NCI-H345 treated with DMSO at 0.1 percent for 48 hours (cell line): ENCODE results near the gene BUD31.
"Not testable (repeated sequence)": the region's sequence is repeated elsewhere in the genome, so short reads cannot be mapped to it uniquely, and the experiment has no call there.

Experiments used
- DNase-seq: peaks from one replicate; lab custom pipeline; 2025; ENCODE audit not compliant: unreplicated experiment; lab: John Stamatoyannopoulos, UW

BUD31 gene

GRCh38 chr7:99380032-99380822 lies 28.5 kb upstream of the BUD31 start:
- DNase-seq = no peak

- DNase-seq = no peak
Observed at GRCh38 chr7:99380823-99381663, 27.7 kb upstream of the BUD31 start.

GRCh38 chr7:99381664-99382075 lies 27.1 kb upstream of the BUD31 start:
- DNase-seq = no peak

- DNase-seq = no peak
Observed at GRCh38 chr7:99383203-99383602, 25.6 kb upstream of the BUD31 start.

- DNase-seq = no peak
Observed at GRCh38 chr7:99383791-99384370, 24.9 kb upstream of the BUD31 start.

DNA sequence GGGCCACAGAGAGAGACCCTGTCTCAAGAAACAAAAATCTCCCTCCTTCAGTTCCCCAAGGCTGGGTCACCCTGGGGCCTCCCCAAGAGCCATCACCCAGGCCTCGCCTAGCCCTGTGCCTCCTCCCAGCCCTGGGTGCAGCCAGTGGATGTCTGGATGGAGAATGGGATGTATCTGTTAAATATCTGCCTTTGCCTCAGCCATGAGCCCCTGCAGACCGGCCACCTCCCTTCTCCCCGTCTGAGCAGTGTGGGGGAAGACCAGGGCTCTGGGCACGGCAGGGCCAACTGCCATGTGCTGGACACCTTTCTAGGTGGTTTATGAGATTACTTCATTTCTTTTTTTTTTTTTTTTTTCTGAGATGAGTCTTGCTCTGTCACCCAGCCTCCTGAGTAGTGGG lies 24.2 kb upstream of the BUD31 start:
- no peak for DNase-seq

DNA sequence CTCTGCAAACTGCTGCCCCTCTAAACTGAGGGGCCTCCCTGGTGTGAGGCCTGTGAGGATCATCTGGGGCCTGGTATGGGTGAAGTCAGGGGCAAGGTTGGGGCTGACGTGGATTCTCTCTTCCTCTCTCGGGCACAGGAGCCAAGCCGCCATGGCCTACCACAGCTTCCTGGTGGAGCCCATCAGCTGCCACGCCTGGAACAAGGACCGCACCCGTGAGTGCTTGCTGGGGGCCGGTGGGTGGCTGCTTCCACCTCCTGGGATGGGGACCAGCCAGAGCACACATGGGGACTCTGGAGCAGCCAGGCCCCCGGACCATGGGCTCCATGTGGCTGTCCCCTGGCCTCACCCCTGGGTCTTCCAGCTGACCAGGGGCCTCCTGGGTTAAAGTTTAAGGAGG lies 23.2 kb upstream of the BUD31 start:
- DNase-seq = no peak

GRCh38 chr7:99386584-99387238 lies 22.1 kb upstream of the BUD31 start:
- no peak for DNase-seq

DNA sequence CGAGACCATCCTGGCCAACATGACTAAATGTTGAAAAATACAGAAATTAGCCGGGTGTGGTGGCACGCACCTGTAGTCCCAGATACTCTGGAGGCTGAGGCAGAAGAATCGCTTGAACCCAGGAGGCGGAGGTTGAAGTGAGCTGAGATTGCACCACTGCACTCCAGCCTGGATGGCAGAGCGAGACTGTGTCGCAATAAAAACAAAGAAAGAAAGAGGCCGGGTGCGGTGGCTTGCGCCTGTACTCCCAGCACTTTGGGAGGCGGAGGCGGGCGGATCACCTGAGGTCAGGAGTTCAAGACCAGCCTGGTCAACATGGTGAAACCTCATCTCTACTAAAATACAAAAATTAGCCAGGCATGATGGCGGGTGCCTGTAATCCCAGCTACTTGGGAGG lies 21.5 kb upstream of the BUD31 start:
- not testable (repeated sequence) for DNase-seq

GRCh38 chr7:99387912-99388311 lies 20.9 kb upstream of the BUD31 start:
- DNase-seq = no peak

DNA sequence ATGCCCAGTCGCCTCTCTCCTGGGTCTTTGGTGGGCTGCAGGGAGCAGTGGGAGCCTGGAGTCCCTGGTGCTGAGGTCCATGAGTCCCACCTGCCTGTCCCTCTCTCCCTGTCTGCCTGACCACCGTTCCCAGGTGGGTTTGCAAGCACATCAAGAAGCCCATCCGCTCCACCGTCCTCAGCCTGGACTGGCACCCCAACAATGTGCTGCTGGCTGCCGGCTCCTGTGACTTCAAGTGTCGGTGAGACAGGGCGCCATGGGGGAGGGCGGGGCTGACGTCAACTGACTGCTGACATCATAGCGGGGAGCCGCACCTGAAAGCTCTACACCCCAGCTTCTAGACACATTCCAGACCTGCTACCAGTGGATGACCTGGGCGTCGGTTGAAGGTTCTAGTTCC lies 19.0 kb upstream of the BUD31 start:
- no peak for DNase-seq

GRCh38 chr7:99390941-99391602 lies 17.7 kb upstream of the BUD31 start:
- no peak for DNase-seq

DNA sequence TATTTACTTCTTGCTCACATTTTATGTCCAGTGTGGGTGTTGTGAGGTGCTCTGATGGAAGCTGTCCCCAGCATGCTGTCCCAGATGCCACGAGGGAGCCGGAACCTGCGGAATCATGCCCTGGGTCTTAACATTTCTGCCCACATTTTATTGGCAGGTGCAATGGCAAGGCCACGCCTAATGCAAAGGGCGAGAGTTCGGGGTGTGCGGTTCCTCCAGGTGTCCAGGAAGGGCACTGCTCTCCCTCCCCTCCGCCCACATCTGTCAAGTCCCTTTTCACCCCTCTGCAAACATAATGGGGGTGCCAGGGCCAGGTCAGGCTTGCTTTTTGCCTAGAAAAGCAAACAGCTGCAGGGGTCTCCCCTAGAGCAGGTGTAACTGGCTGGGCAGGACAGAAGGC lies 16.7 kb upstream of the BUD31 start:
- DNase-seq = no peak

DNA sequence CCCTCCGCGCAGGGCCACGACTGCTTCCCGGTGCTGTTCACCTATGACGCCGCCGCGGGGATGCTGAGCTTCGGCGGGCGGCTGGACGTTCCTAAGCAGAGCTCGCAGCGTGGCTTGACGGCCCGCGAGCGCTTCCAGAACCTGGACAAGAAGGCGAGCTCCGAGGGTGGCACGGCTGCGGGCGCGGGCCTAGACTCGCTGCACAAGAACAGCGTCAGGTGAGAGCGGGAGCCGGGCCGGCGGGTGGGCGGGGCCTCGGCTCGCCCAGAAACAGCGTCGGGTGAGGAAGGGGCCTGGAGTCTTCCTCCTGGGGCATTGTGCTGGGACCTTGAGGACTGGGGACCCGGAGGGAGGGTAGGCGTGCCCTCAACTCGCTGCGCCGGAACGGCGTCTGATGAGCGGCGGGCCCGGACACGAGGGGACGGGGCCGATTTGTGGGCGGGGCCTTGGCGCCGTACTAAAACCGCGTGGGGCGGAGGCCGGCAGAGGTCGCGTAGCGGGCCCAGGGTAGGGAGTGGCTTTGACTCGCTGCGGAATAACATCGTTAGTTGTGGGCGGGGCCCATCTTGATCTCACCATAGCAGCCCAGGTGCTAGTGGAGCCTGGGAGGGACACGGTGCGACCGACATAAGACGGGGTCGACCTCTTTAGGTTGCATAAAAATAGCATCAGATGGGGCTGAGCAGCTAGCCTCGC lies 16.0 kb upstream of the BUD31 start:
- peak; percentile 30 for DNase-seq

- DNase-seq = no peak
Observed at GRCh38 chr7:99393355-99394187, 15.2 kb upstream of the BUD31 start.

DNA sequence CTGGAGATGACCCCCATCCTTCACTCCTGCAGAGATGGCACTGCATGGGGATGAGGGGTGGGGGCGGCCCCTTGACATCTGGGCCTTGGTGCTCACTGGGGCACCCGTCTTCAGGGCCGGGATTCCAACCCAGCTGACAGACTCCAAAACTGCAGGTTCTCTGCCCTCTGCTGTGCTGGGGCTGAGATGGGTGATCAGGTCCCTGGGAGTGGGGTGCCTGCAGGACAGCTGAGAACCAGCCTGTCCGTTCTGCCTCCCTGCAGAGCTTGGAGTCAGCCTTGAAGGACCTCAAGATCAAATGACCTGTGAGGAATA lies 14.6 kb upstream of the BUD31 start:
- no peak for DNase-seq

GRCh38 chr7:99395616-99396327 lies 13.0 kb upstream of the BUD31 start:
- DNase-seq = no peak

- DNase-seq = no peak
Observed at GRCh38 chr7:99396418-99397296, 12.1 kb upstream of the BUD31 start.
